Measurements from ENCODE around the gene NLGN4X.

The NLGN4X gene

GRCh38 chrX:6149060-6149872 is 79.4 kb downstream of the NLGN4X start:
- no peak for DNase-seq

- DNase-seq, result no peak
Observed at GRCh38 chrX:6134255-6134654, 94.4 kb downstream of the NLGN4X start.

GRCh38 chrX:6132970-6133369 is 95.7 kb downstream of the NLGN4X start:
- DNase-seq, result no peak

- no peak for DNase-seq
Observed at GRCh38 chrX:6131287-6131686, 97.4 kb downstream of the NLGN4X start.

- no peak for DNase-seq
Observed at GRCh38 chrX:6129195-6129594, 99.5 kb downstream of the NLGN4X start.

GRCh38 chrX:6120329-6120728 is 108.3 kb downstream of the NLGN4X start:
- DNase-seq, result no peak

- no peak for DNase-seq
Observed at GRCh38 chrX:6095469-6095868, 133.2 kb downstream of the NLGN4X start.

GRCh38 chrX:6074532-6074931 is 154.1 kb downstream of the NLGN4X start:
- no peak for DNase-seq

- no peak for DNase-seq
Observed at GRCh38 chrX:6071731-6072130, 156.9 kb downstream of the NLGN4X start.

- no peak for DNase-seq
Observed at GRCh38 chrX:6067600-6067999, 161.1 kb downstream of the NLGN4X start.

- no peak for DNase-seq
Observed at GRCh38 chrX:6053141-6053540, 175.5 kb downstream of the NLGN4X start.

GRCh38 chrX:6052111-6052745 is 176.4 kb downstream of the NLGN4X start:
- no peak for DNase-seq

GRCh38 chrX:6049132-6049531 is 179.5 kb downstream of the NLGN4X start:
- DNase-seq, result no peak

GRCh38 chrX:6041630-6042029 is 187.0 kb downstream of the NLGN4X start:
- no peak for DNase-seq

GRCh38 chrX:6029014-6029413 is 199.7 kb downstream of the NLGN4X start:
- DNase-seq, result no peak

- DNase-seq, result no peak
Observed at GRCh38 chrX:6026980-6027379, 201.7 kb downstream of the NLGN4X start.

GRCh38 chrX:6026429-6026828 is 202.2 kb downstream of the NLGN4X start:
- DNase-seq, result no peak

GRCh38 chrX:6024204-6024603 is 204.5 kb downstream of the NLGN4X start:
- no peak for DNase-seq

- no peak for DNase-seq
Observed at GRCh38 chrX:6021316-6022091, 207.2 kb downstream of the NLGN4X start.

- no peak for DNase-seq
Observed at GRCh38 chrX:6019076-6019475, 209.6 kb downstream of the NLGN4X start.

GRCh38 chrX:6015423-6015822 is 213.2 kb downstream of the NLGN4X start:
- no peak for DNase-seq

GRCh38 chrX:6012357-6012756 is 216.3 kb downstream of the NLGN4X start:
- no peak for DNase-seq

GRCh38 chrX:6005856-6006255 is 222.8 kb downstream of the NLGN4X start:
- DNase-seq, result no peak

GRCh38 chrX:6004529-6004928 is 224.1 kb downstream of the NLGN4X start:
- DNase-seq, result no peak
